GM12878 (cell line): Measurements from ENCODE around the gene ZNF576. TPM values are rescaled to one million over a fixed set of nuclear protein-coding genes. Genes with fewer than 3 reads are reported as not detected.

ENCODE experiments used
- ASH2L ChIP-seq: fragments of 300-600, 200-600 bp; sonication (generic); IDR thresholded peaks from 2 replicates; pipeline ENCODE4 v1.6.1; 2017; ENCODE audit warnings: low read depth, mild to moderate bottlenecking, borderline replicate concordance
- E2F4 ChIP-seq: IDR thresholded peaks from 2 replicates; pipeline ENCODE4 v1.6.1; 2012; ENCODE audit warnings: low read depth, low read length, improper control_type of control experiment
- MXI1 ChIP-seq: fragments of 150-350 bp; IDR thresholded peaks from 2 replicates; pipeline ENCODE4 v1.6.1; 2011; ENCODE audit warnings: low read depth, mild to moderate bottlenecking, inconsistent platforms, low read length, improper control_type of control experiment
- NFXL1 ChIP-seq: fragments of 450-650 bp; IDR thresholded peaks from 2 replicates; pipeline ENCODE4 v1.6.1; 2017; ENCODE audit warnings: antibody characterized with exemption, mild to moderate bottlenecking, borderline replicate concordance
- WRNIP1 ChIP-seq: IDR thresholded peaks from 2 replicates; pipeline ENCODE4 v1.6.1; 2011; ENCODE audit warnings: low read depth, low read length, improper control_type of control experiment, borderline replicate concordance
- polyA plus RNA-seq, 11 experiments: library from polyadenylated mRNA; depleted of rRNA in 4 of 11; unstranded in 6 of 11; stranded (reverse) in 5 of 11; fragments of >200 nt; fragmentation: Nextera tagmentation in 4 of 11; fragmentation: Illumina TruSeq in 1 of 11; extraction: Ambion mirVana in 4 of 11; extraction: Trizol in 1 of 11; gene quantifications; 1 replicate in 1 of 11; 2 replicates in 10 of 11; pipeline versions ENCODE4 v1.2.1 to v1.2.3, GENCODE V29; 2011 to 2016; ENCODE audit warnings: inconsistent platforms in 2 of 11, missing spikeins in 2 of 11, low read depth in 1 of 11
- total RNA-seq, 4 experiments: library from RNA; depleted of rRNA in 3 of 4; stranded (reverse); fragments of >200 nt in 3 of 4; fragmentation: Illumina TruSeq in 1 of 4; extraction: Trizol in 1 of 4; gene quantifications; 2 replicates each; pipeline versions ENCODE4 v1.2.1 to v1.2.3, GENCODE V29; 2013 to 2021
- TF ChIP-seq, protein P1 (sequence below): IDR thresholded peaks from 2 replicates; pipeline ENCODE4 v1.6.1; 2011; ENCODE audit warnings: borderline replicate concordance, low read depth, mild to moderate bottlenecking, moderate library complexity, low read length; ENCODE audit not compliant: insufficient read depth, poor library complexity, severe bottlenecking
- TF ChIP-seq, protein P2 (sequence below): IDR thresholded peaks from 2 replicates; pipeline ENCODE4 v1.6.1; 2012; ENCODE audit warnings: low read length, inconsistent platforms

The ZNF576 gene
- total and polyA plus RNA-seq, 10 of the 15 experiments (the other 5 are each of a cell fraction or from before 2014, with no cell fraction given) = 7.4 to 29.8 (median 14.3) TPM

GRCh38 chr19:43561139-43561970, 35.0 kb upstream of the ZNF576 start (continued):
- no peak for TF ChIP-seq ASH2L
- TF ChIP-seq NFXL1 = no peak
- TF ChIP-seq, protein P1, sequence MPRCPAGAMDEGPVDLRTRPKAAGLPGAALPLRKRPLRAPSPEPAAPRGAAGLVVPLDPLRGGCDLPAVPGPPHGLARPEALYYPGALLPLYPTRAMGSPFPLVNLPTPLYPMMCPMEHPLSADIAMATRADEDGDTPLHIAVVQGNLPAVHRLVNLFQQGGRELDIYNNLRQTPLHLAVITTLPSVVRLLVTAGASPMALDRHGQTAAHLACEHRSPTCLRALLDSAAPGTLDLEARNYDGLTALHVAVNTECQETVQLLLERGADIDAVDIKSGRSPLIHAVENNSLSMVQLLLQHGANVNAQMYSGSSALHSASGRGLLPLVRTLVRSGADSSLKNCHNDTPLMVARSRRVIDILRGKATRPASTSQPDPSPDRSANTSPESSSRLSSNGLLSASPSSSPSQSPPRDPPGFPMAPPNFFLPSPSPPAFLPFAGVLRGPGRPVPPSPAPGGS = no peak
- TF ChIP-seq, protein P2, sequence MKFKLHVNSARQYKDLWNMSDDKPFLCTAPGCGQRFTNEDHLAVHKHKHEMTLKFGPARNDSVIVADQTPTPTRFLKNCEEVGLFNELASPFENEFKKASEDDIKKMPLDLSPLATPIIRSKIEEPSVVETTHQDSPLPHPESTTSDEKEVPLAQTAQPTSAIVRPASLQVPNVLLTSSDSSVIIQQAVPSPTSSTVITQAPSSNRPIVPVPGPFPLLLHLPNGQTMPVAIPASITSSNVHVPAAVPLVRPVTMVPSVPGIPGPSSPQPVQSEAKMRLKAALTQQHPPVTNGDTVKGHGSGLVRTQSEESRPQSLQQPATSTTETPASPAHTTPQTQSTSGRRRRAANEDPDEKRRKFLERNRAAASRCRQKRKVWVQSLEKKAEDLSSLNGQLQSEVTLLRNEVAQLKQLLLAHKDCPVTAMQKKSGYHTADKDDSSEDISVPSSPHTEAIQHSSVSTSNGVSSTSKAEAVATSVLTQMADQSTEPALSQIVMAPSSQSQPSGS = no peak
- no peak for TF ChIP-seq WRNIP1
- no peak for TF ChIP-seq MXI1
- no peak for TF ChIP-seq E2F4
